GM19025 (cell line): ENCODE data around the gene YPEL2.
A peak's percentile ranks its signal among the peaks of the same experiment; 100 is the strongest.

Experiments used
- ATAC-seq: cut with Tn5 transposase; IDR thresholded peaks from one replicate; pipeline ENCODE4 v1.9.1; 2021; ENCODE audit warnings: mild to moderate bottlenecking, low read depth, moderate library complexity; ENCODE audit not compliant: unreplicated experiment

Gene YPEL2

DNA sequence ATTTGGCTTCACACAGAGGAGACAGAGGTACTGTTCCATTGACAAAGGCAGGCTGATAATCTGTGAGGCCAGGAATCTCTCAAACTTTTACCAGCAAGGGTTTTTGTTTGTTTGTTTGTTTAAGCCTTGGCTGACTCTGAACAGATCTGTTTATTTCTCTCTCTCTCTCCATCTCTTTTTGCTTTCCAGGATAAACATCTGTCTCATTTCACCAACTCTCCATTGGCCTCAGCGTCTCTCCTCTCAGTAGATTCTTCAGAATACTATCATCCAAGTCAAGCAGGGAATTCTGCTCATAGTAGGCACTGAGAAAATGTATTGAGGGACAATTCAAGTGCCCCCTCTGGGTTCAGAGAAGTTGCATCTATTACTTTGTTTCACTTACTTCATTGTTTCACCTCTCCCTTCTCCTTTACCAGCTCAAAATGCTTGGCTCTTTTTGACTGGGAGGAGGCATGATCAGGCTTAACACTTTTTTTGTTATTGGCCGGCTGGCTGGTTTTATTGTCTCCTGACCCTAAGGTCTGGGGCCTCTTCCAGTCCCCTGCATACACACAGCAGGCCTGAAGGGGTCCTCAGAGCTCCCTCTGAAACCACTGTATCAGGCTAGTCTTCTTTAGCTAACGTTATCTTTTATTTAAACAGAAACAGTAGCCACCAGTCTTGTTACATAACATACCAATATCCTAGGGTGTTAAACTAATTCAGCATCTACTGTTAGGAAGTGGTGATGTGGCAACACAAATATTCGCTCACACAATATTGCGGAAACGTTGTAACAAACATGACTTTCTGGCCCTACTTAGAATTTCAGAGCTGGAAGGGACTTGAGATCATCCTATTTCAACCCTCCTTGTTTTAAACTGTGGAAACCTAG, 2.0 kb upstream of the YPEL2 start:
- ATAC-seq, result no peak

DNA sequence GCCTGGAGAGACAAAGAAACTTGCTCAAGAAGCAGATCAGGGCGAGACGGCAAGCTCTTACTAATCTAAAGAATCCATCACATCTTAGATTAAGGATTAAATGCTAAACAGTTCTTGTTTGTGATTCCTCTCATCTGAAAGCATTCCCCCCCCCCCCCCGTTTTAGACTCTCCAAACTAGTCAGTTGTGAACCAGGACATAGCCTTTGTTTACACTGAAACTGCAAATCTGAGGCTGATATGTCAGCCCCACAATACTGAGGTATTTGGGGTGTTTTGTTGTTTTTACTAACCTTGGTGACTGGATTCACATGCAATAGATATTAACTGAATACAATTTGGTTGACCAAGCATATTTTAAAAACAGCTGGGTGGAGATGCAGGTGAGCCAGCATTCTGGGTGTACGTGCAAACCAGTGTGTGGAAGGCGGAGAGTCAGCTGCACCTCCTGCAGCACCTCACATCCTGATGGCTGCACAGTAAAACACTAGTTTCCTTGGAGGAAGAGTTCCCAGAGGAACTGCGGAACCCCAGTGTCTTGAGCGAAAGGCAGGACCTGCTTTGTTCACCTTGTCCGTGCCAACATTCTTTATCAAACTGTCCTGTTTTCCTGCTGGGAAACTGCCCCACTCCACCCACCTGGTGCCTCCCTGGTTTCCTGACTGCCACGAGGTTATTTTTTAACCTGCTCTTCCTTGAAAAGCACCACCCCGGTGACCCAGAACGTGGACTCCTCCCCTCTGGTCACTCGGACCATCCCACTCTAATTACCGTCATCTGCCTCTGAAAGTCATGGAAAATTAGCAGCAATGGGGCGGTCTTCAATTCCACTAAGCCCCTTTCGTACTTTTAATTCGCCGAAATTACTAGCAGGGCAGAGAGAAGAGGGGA, 1.2 kb upstream of the YPEL2 start:
- ATAC-seq, result no peak

GRCh38 chr17:59331929-59332748, 684 bp downstream of the YPEL2 start:
- peak; percentile 28 for ATAC-seq

DNA sequence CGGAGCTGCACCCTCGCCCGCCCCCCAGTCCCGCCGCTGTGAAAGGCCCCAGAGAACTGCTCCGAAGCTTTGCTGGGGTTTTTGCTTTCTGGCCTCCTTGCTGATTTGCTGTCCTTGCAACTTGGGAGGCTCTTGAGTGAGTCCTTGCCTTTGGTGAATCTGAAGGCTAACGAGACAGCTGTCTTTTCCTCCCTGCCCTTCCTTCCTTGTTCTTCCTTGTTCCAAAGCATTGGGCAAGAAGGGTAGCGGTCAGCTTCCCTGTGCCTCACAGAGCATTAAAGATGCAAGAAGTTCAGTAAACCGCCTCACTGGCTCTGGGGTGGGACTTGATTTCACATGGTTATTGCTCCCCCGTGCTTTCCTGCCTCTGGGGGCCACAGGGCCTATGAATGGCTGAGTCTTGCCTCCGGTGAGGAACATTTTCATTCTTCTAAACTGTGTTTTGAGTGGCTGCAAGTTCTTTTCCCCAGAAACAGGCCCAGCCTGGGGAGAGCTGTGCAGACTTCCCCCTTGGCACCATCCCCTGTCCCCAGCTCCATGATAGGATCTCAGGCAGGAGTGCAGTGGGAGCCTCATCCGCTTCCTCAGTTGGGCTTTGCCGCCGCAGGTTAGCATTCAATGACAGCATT, 1.4 kb downstream of the YPEL2 start:
- no peak for ATAC-seq

- no peak for ATAC-seq
Measured at GRCh38 chr17:59333836-59334235, 2.4 kb downstream of the YPEL2 start.

GRCh38 chr17:59335685-59336084, 4.2 kb downstream of the YPEL2 start:
- no peak for ATAC-seq

- no peak for ATAC-seq
Measured at GRCh38 chr17:59337741-59338299, 6.4 kb downstream of the YPEL2 start.

GRCh38 chr17:59338498-59338897, 7.0 kb downstream of the YPEL2 start:
- no peak for ATAC-seq

GRCh38 chr17:59341922-59342321, 10.5 kb downstream of the YPEL2 start:
- ATAC-seq, result no peak

- ATAC-seq, result no peak
Measured at GRCh38 chr17:59342681-59343131, 11.3 kb downstream of the YPEL2 start.

GRCh38 chr17:59345476-59345875, 14.0 kb downstream of the YPEL2 start:
- no peak for ATAC-seq

DNA sequence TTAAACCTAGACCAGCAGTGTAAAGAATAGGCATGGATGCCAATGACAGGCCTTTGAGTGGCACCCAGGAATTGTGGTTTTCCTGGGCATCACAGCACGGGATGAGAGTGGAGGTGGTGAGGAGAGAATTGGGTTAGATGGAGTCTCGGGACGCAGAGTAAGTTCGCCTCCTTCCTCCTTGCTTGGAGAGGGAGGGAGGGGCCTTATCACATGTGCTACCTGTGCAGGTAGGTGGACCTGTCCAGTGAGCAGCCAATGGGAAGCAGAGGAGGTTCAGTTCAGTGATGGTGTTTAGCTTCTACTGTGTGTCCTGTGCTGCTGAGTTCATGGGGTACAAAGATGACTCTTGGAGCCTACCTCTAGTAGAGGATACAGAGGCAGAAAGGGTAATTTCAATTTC, 14.9 kb downstream of the YPEL2 start:
- no peak for ATAC-seq

DNA sequence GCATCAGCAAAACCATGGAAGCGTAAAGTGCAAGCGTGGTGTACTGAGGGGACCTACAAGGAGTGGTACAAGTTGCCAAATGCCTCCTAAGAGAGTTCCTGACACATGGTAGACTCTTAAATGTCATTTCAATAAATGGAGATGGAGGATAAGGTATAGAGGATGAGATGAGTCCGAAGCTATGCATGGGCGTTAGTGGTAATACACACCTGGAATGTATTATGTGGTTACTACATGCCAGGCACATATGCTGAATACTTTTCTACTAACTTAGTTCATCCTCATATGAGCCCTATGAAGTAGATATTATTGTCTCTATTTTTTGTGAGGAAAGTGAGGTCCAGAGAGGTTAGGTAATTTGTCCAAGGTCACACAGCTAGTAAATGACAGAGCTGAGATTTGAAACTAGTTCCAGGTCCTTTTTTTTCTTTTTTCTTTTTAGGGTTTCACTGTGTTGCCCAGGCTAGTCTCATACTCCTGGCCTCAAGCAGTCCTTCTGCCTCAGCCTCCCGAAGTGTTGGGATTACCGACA, 15.5 kb downstream of the YPEL2 start:
- ATAC-seq, result no peak

DNA sequence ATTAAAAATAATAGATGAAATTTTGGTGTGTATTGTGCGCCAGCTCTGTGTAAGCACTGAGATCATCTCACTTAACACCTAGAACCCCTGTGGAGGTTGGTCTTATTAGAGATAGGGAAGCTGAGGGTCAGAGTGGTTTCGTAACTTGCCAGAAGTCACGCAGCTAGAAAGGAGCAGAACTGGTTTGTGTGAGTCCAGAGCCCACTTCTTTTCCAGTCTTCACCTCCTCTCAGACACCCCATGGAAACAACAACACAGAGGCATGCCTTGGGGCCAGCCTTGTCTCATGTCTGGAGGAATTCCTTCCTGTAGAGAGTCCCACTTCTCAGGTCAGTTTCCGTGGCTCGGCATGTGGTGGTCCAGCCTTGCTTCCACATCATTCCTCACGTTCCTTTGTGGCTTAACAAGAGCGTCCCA, 16.5 kb downstream of the YPEL2 start:
- no peak for ATAC-seq

- ATAC-seq, result no peak
Measured at GRCh38 chr17:59349178-59349577, 17.7 kb downstream of the YPEL2 start.

GRCh38 chr17:59353106-59353854, 21.8 kb downstream of the YPEL2 start:
- ATAC-seq, result no peak

DNA sequence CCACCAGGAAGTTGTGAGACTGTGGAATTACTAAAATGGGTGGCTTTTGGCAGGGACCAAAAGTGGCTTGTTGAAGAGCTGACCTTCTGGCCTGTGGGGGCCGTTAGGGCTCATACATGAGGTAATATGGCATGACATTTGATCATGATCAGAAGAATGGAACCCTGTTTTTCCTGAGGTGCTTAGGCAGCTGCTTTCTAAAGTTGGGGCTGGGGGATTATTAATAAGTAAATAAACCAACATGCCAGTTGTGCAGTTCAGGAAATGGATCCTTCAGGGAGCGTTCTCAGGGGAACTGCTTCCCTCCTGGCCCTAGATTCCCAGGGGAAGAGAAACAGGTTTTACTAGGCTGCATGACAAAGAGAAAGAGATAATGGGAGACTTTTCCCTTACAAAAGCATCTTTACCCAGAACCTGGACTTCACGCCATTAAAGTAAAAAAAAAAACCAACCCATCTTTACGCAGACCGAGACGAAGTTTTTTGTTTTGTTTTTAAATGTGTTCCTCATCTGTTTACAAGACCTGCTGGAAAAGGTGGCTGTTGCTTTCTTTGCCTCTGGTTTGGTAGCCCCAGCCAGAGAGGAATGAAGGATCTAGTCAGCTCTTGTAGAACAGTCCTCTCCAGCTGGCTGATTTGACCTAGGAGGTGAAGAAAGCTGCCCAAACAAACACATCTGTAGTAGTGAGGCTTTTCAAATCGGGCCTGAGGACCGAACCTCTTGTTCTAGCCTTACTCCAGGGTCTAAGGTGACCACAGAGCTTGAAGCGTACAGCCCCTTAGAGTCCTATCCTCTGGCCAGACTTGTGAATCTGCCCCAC, 22.7 kb downstream of the YPEL2 start:
- ATAC-seq, result no peak
